Embryonic facial prominence (tissue), 1 donor: ENCODE data around the gene MAL.

ENCODE experiments used
- DNase-seq: peaks from one replicate; pipeline ENCODE4 v3.0.0-alpha.2; 2016; ENCODE audit errors: extremely low spot score

Gene MAL

DNA sequence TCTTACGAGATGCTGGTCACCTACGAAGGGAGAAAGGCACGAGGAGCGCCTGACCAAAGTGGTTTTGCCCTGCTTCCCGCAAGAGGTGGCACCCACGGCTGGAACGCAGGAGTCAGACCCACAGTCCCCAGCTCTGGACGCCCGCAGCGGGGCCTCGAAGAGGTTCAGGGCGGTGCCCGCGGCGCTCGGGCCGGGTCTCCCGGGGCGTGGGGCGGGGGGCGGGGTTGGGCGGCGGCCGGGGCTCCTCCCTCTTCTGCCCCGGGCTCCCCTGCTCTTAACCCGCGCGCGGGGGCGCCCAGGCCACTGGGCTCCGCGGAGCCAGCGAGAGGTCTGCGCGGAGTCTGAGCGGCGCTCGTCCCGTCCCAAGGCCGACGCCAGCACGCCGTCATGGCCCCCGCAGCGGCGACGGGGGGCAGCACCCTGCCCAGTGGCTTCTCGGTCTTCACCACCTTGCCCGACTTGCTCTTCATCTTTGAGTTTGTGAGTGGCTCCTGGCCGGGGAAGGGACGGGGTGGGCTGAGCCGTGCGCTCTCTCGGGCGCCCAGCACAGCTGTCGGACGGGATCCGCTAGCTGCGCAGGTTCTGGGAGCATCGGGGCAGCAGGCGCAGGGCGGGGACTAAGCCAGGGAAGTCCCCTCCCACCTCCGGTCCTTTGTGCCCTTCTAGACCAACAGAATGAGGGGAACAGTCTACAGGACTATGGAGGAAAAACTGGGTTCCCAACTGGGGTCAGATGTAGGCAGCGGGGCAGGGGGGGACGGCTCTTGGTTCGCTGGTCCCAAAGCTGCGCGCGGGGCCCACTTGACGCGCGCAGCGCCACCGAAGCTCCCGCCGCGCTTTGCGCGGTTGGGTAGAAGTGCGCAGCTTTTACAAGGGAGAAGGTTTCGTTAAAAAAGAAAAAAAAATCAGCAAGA is at the start of gene MAL:
Gene MAL, plus strand, starts transcription at position 303 of the 914 bp plus-strand sequence. Its CDS starts 85 bp downstream, at position 388.
- no peak for DNase-seq

DNA sequence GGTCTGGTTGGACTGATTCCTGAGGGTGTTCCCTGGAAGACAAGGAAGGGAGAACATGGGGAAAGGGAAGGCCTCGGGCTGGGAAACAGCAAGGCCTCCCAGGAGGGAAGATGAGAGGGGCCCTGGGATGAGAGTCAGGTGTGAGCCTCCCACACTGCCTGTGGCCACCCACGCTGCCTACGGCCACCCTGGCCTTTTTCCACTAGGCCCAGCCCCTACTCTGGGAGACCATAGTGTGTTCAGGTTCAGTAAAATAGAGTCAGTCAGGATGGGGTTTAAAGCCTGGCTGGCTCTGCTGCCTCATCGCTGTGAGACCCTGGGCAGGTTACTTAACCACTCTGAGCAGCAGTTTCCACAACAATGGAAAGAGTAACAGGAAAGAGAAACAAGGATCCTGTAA is 47.7 kb upstream of the MAL start:
- no peak for DNase-seq

DNA sequence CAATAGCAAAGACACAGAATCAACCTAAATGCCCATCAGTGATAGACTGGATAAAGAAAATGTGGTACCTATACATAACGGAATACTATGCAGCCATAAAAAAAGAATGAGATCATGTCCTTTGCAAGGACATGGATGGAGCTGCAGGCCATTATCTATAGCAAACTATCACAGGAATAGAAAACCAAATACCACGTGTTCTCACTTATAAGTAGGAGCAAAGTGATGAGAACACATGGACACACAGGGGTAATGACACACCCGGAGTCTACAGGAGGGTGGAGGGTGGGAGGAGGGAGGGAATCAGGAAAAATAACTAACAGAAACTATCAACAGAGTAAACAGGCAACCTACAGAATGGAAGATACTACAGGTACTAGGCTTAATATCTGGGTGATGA is 46.6 kb upstream of the MAL start:
- no peak for DNase-seq

DNA sequence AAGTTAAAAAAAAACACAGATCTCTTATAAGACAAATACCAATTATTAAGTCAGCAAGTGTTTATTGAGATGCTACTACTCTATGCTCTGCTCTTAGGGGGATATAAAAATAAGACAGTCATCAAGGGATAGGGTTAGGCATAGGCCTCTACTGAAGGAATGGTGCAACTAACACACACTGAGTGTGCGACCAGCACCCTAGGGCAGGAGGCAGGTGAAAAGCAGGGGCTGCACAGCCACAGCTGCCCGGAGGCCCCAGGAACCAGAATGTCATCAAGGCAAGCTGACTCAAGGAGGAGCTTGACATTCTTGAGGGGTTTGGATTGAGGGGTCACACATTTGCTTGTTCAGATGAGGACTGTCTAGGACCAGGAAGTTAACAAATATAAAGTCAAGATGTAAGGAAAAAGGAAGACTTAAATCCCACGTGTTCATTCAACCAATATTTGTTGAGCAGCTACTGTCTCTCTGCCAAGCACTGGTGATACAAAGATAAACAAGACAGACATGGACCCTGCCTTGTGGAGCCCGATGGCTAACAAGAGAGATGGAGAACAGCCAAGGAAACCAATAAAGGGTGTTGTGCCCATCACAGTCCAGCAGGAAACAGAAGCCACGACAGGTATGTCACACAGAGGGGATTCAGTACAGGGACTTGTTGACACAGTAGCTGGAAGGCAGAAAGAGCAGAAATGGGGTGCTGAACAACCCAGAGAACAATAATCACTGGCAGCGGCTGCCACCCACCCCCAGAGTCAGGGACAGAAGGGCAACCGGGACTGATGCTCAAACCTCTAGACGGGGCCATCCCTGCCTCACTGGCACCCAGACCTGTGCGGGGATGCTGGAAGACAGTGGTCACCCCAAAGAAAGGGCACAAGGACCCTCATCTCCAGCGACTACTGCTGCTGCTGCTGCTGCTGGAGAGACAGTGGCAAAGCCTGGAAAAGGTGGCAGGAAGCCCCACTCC is 45.8 kb upstream of the MAL start:
- DNase-seq: no peak

DNA sequence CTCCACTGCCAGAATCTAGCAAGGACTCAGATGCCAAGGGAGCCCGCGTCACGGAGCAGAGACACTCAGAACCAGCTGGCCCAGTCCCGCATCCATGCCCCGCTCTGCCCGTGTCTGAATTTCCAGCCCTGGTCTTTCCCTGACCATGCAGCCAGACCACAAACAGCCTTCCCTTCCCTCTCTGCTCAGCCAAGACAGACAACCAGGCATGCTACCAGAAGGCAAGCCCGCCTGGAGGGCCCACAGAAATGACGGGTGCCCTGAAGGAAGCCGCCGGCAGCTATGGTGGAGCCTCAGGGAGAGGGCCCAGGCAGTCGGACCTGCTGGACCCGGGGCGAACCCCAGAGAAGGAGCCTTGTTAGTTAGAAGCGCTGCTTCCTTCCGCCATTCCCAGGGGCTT is 45.1 kb upstream of the MAL start:
- DNase-seq: no peak

DNA sequence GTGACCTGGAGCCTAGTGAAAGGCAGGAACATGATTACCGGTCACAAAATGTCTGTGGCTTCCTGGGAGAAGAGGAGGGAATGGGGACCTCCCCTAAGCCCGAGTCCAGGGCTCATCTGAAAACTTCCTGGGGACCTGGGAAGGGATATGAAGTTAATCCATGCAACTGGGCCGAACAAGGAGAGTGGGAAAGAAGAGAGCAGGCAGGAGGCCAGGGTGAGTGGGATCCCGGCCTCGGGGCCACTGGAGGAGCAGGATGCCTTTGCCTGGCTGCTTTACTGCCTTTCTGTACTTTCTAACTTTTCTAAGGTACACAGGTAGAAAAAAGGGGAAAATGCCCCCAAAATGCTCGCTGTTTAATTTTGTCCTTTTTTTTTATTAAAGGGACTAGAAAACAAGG is 43.4 kb upstream of the MAL start:
- DNase-seq: no peak

DNA sequence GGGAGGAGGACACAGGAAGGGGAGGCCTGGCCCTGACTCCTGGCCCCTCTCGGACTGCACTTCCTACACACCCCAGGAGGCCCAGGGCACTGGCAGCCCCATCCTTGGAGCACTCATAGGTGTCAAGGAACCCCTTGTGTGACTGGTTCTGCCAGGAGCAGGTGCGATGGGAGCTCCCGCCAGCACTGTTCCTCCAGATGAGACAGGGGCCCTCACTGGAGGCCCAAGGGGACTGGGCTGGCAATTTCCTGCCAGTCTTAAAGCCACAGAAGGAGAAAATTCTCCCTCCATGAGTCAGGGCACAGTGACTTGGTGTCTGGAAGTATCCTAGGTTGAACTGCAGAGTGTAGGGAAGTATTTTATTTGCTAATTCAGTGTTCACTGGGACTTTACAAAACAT is 42.8 kb upstream of the MAL start:
- no peak for DNase-seq

DNA sequence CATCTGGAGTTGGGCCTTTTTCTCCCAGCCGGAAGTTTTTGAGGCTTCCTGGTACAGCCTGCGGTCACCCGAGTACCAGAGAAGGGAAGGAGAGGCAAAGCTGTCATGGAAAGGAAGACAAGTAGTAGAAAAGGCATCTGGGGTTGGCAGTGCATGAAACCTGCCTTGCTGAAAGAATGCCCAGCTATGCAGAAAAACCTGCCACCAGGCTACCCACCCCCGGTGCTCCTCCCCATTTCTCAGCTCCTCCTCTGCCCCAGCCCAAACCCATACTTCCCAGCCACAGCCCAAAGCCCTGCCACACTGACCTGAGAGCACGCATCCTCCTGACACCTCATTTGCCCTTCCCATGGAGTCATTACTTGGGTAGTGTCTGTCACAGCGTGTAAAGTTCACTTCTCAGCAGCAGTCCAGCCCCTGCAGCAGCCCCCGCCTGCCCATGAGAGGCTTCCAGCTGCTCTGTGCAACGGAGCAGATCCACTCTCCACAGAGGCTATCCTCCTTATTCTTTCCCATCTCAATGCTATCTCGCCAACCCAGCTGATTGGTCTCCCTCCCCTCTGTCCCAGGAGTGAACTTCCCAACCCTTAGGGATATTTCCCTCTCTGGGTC is 40.4 kb upstream of the MAL start:
- DNase-seq: no peak

DNA sequence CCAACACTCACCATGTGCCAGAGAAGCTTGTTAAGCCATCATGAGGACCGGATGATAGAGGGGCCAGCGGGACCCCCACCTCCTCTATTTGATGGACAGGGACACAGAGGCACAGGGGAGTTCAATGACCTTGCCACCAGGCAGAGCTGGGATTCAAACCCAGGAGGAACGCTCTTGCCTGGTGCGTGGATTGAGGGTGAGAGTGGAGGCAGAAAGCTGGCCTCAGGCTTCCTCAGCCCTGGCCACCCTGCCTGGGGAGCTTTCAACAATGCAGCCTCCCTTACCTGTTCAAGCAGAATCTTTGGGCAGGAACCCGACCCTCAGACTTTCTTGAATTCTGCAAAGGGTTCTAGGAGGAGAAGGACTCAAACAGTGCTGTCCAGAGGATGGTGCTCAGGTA is 39.9 kb upstream of the MAL start:
- DNase-seq: no peak

DNA sequence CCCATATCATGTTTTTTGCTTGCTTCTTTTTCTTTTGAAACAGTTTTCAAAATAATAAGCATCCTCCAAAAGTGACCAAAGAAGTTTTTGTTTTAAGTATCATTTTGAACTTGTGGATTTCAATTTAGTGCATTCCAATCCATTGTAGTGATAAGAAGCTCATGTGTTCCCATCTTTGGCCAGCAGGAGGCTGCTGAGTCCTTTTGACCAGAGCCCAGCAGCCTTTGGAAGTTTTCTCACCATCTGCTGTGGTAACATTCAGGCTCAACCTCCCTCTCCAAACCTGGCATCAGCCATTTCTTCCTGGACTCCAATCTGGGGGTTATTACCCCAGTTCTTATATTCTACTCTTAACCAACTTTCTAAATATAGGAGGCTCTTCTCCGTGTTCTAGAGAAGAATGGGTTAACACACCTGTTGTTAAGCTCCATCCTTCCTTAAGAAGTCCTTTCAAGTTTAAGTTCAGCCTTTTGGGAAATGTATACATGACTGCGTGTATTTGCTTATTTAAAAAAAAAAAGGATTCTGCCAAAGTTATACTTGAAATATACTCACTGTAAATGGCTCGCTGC is 39.0 kb upstream of the MAL start:
- DNase-seq: no peak

DNA sequence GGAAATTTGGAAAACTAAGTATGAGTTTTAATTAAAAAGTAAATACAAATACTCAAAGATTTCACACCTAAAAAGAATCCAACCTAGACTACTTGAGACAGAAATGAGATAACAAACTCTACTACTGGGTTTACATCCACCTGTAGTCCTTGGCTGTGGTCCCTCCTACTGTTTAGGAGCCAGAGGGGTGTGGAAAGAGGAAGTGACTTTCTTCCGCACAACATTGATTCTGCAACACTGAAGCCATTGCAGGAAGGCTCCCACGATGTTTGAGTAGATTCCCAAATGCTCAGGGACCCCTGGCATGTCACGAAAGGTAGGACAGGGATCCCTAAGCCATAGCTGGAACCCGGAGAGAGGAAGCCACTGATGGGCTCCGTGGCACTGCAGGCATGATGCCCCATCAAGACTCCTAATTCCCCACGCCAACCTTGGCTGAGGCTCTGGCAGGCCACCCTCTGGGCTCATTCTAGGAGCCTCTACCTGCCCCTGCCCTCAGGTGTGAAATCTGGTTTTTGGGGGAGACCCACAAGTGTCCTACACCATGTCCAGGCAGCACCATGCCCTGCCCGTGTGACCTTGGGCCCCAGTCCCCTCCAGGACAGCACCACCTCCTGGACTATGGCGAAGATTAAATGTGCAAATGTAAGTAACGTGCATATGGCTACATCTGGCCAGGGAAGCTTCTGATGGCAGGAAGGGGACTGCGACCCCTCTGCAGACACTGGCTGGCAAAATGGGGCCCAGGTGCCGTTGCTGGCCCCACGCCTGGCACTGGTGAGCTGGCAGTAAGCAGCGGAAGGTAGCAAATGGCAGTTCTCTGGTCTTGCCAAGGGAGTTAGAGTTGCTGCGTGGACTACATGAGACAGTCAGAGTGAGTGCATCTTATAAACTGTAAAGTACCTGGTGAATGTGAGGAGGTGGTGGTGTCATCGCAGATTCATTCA is 38.2 kb upstream of the MAL start:
- DNase-seq: no peak

DNA sequence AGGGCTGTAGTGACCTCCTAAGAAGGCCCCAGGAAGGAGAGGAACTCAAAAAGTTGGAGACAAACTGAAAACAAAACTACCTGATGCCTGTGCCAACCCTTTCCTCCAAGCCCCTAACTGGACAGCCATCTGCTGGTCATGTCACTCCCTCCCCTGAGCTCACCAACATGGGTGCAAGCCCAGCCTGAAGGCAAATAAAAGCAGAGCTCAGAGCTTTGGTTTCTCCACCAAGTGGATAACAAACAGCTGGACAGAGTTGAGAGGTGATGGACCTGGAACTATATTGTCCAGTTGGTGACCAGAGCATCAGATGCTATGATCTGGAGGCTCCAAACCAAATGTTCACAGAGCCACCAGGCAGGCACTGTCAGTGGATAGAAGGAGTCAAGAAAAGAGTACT is 34.6 kb upstream of the MAL start:
- DNase-seq: no peak

DNA sequence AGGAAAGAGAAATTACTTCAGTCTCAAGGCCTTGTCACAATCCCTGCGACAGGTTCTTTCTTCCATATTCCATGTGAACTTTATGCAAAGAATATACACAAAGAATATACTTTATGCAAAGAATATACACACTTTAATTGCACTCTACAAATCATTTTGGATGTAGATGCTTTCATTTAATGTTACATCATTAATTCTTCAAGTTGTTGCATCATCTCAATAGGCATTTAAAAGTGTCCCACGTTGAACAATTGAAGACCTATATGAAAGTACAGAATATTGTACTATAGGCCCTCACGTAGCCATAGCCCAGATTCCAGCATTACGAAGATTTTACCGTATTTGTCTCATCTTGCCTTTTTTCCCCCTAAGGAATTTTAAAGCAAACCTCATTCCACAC is 33.1 kb upstream of the MAL start:
- no peak for DNase-seq

DNA sequence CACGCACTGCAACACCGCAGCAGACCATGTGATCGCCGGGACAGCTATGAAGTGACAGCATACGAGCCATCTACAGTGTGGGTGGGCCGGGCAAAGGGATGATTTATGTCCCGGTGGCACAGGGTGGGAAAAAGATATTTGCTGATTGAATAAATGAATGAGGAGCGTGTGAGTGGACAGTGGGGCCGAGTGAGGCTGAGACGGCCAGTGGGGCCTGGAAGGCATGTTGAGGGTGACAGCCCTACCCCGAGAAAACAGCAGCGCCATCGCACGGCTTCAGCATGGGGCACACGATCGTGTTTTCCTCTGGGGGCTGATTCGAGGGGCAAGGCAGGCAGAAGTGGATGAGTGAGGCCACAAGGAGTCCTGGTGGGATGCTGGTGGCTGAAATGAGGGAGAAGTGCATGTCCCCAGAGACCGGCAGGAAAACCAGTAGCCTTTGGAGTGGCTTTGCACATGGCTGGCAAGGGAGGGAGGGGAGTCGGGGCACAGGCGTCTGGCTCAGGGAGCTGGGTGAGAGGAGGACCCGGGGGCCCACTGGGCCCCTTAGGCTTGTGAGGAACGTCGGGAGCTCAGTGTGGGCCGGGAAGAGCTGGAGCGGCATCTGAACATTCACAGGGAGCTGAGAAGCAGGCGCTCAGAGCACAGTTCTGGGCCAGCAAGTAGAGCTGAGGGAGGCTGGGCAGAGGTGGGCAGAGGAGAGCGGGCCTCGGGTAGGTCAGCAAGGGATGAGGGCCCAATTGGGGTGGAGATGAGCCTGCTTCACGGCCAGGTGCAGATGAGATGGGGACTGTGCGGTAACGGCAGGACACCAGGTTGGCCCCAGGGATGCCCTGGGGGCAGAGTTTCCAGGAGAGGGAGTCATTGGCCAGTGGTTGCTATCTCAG is 32.1 kb upstream of the MAL start:
- no peak for DNase-seq

DNA sequence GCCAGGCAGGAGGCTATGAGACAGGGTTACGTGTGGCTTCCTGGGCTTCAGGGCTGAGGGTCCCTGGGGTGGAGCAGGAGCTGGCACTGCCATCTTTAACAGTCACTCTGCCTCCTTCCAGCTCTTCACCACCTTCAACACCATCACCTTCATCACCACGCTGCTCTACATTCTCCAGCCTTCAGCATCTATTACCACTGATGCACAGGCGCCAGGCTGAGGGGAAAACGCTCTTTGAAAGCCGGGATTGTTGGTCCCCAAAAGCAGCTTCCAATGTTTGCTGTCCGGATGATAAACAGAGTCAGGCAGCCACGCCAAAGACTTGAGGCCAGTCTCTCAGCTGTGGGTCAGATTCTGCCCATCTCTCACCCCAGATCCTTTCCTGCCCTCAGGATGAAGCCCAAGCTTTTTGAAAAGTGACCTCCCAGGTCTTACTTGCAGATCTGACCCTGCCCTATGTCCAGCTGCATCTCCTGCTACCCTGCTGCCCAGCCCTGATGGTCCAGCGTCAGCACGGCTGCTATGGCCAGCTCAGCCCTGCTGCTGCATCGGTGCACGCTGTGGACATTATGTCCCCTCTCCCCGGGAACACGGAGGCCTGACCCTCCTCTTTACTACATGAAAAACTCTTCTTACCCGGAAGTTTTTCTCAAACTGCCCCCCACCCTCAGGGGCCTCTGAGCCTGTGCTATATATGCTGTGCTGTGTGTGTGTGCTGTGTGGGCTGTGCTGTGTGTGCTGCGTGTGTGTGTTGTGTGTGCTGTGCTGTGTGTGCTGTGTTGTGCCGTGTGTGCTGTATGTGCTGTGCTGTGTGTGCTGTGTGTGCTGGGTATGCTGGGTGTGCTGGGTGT is 31.2 kb upstream of the MAL start:
- DNase-seq: no peak

DNA sequence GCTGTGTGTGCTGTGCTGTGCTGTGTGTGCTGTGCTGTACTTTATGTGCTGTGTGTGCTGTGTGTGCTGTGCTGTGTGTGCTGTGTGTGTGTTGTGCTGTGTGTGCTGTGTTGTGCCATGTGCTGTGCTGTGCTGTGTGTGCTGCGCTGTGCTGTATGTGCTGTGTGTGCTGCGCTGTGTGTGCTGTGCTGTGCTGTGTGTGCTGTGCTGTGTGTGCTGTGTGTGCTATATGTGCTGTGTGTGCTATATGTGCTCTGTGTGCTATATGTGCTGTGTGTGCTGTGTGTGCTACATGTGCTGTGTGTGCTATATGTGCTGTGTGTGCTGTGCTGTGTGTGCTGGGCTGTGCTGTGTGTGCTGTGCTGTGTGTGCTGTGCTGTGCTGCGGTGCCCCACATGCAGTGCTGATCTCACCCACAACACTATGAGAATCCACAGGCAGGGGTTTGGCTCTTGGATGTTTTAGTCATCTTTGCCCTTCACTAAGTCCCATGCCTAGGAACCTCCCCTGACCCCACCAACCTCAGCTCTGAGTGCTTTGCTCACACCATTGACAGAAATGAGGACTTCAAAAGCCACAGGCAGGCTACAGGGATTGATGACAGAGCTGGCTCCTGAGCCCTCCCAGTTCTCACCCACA is 30.5 kb upstream of the MAL start:
- DNase-seq: no peak

DNA sequence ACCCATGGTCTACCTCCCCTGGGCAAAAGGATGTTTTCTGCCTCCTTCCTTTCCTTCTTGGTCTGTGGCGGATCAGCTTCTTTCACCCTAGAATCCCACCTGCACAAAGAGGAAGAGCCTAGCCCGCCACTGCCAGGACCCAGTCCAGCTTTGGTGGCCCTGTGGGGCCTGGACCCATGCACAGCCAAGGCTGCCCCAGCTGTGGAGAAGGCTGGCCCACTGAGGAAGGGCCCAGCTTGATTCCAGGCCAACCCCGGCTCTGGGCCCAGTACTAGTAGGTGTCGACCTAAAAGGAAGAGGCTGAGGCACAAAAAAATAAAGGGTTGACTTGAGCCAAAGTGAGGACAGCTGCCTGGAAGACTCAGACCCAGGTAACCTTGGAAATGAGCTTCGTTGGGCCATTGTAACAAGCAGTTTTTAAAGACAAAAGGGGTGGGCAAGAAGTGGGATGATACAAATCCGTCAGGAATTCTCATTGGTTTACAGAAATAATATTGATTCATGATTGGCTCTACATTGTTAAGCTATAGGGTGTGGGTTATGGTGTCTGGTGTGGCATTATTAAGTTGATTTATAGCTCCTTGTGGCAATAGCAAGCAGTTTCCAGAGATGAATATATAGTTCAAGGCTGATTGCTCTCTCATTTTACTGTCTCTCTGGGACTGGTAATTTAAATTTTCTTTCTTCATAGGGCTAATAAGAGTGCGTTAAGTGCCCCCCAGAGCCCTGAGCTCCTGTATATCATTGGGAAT is 29.8 kb upstream of the MAL start:
- no peak for DNase-seq
